Sigmoid colon (tissue), 7 donors: Measurements from ENCODE around the gene INTS11. TPM values are rescaled to one million over a fixed set of nuclear protein-coding genes. Genes with fewer than 3 reads are reported as not detected.
A peak's percentile ranks its signal among the peaks of the same experiment; 100 is the strongest.

Source experiments
- DNase-seq: peaks from one replicate; pipeline ENCODE4 v3.0.0-alpha.2; 2019
- H3K27ac ChIP-seq, 4 donors: fragments of 200-600 bp; sonication (generic); one replicate each; pipeline ENCODE4 v1.5.1; 2016 to 2019; ENCODE audit warnings: mild to moderate bottlenecking in 1 of 4
- H3K27me3 ChIP-seq, 3 donors: fragments of 200-600 bp; sonication (generic); one replicate each; pipeline ENCODE4 v1.5.1; 2019; ENCODE audit warnings: mild to moderate bottlenecking in 1 of 3
- H3K36me3 ChIP-seq, 4 donors: fragments of 200-600 bp; sonication (generic); one replicate each; pipeline ENCODE4 v1.5.1; 2016 to 2019
- H3K4me1 ChIP-seq, 4 donors: fragments of 200-600 bp; sonication (generic); one replicate each; pipeline ENCODE4 v1.5.1; 2017 to 2019
- H3K4me3 ChIP-seq, 4 donors: fragments of 200-600 bp; sonication (generic); one replicate each; pipeline ENCODE4 v1.5.1; 2017 to 2019; ENCODE audit warnings: mild to moderate bottlenecking in 2 of 4, moderate library complexity in 1 of 4
- H3K9me3 ChIP-seq, 4 donors: fragments of 200-600 bp in 3 of 4; sonication (generic) in 3 of 4; one replicate each; pipeline versions ENCODE4 v1.5.1 to v1.6.1; 2013 to 2019
- EP300 ChIP-seq, 4 donors: sonication (generic); formaldehyde crosslinking; IDR thresholded peaks; one replicate each; pipeline ENCODE4 v1.6.1; 2017; ENCODE audit warnings: antibody characterized with exemption in 4 of 4
- POLR2A ChIP-seq, 2 donors: fragments of 450-650 bp; IDR thresholded peaks; one replicate each; pipeline ENCODE4 v1.6.1; 2016; ENCODE audit warnings: antibody characterized with exemption in 2 of 2, mild to moderate bottlenecking in 2 of 2, moderate library complexity in 2 of 2
- POLR2AphosphoS5 ChIP-seq, 4 donors: sonication (generic); formaldehyde crosslinking; IDR thresholded peaks; one replicate each; pipeline ENCODE4 v1.6.1; 2017; ENCODE audit warnings: antibody characterized with exemption in 4 of 4
- WGBS, 2 donors: extraction: QIAGEN DNeasy Blood & Tissue Kit; methylation state at CpG; one replicate each; pipeline ENCODE4 v1.1.7; 2013; 5-methylcytosine and 5-hydroxymethylcytosine counted together
- intact Hi-C: fragments of 100-400 bp; cut with DNase I; formaldehyde crosslinking; loops from one replicate; pipeline ENCODE4 v1.15.1; 2023
- polyA plus RNA-seq, 3 donors: library from polyadenylated mRNA; stranded (reverse); fragments of 200-250 nt; gene quantifications; one replicate each; pipeline ENCODE4 v1.2.3, GENCODE V29; 2013
- total RNA-seq, 4 donors: library from RNA; depleted of rRNA; stranded (reverse); fragments of >200 nt; gene quantifications; one replicate each; pipeline ENCODE4 v1.1.0, GENCODE V29; 2016
- TF ChIP-seq, protein P1 (sequence below), 4 experiments: fragments of 450-650 bp in 3 of 4; fragments of 200-600 bp in 1 of 4; IDR thresholded peaks; one replicate each; pipeline ENCODE4 v1.5.1; 2016 to 2019; ENCODE audit warnings: antibody characterized with exemption in 4 of 4, mild to moderate bottlenecking in 3 of 4, moderate library complexity in 2 of 4
- donor health status: healthy with polysubstance abuse.
- donor health status: Bipolar disorder and iron deficiency.
- donor health status: healthy.

INTS11 gene
- total and polyA plus RNA-seq, 7 donors = 58.3 to 135 (median 87.1) TPM

DNA sequence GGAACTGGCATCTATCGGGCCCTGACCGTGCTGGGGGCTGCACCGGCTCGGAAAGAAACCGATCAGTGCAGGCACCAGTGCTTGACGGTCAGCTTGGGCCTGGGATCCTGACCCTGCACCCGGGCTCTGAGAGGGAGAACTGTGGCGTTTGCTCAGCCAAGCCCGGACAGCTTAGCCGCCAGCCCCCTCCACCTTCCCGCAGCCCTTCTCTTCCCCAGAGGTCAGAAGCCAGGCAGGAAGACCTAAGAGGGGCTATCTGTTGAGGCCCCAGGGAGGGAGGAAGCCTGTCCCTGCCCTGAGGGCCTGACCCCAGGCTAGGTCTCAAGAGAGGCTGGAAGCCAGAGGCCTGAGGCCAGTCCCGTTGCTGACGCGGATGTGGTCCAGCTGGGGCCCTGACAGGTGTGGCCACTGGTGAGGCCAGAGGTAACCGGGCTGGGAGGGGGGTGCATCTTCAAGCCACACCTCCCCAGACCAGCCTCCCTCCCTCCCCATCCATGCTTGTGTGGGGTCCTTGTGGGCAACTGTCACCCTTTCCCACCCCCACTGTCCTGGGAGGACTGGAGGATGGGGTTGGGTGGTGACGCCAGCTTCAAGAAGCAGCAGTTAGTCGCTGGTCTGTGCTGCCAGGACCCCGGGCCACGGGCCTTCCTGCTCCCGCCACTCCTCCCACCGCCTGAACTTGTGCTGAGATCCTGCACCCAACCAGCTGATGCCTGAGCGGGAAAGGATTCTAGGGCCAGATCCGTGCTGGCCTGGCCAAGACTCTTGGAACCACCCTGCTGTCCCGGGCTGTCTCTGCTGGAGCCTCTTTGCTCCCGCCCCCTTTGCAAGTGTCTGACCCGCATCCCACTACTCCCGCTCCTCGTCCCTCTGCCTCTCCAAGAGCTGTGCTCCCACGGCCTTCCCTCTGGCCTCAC, 27.3 kb upstream of the INTS11 start:
- intact Hi-C loops = no loop called here

GRCh38 chr1:1349256-1350012, 25.0 kb upstream of the INTS11 start, which contains the start of gene DVL1:
Gene DVL1 (minus strand): TSS chr1:1349418. CDS start chr1:1349065, 353 bp downstream.
- H3K9me3 ChIP-seq = no peaks in the 10 kb centered on the region
- peak within 1 kb of the TSS; percentile 58 to 80 (median 70) for H3K4me3 ChIP-seq
- H3K36me3 ChIP-seq = peaks cover 1 to 16% (median 9%) of the 10 kb centered on the region in 4 donors
- H3K27ac ChIP-seq = peak within 1 kb of the TSS; percentile 87 to 96 (median 95)
- TF ChIP-seq, protein P1, sequence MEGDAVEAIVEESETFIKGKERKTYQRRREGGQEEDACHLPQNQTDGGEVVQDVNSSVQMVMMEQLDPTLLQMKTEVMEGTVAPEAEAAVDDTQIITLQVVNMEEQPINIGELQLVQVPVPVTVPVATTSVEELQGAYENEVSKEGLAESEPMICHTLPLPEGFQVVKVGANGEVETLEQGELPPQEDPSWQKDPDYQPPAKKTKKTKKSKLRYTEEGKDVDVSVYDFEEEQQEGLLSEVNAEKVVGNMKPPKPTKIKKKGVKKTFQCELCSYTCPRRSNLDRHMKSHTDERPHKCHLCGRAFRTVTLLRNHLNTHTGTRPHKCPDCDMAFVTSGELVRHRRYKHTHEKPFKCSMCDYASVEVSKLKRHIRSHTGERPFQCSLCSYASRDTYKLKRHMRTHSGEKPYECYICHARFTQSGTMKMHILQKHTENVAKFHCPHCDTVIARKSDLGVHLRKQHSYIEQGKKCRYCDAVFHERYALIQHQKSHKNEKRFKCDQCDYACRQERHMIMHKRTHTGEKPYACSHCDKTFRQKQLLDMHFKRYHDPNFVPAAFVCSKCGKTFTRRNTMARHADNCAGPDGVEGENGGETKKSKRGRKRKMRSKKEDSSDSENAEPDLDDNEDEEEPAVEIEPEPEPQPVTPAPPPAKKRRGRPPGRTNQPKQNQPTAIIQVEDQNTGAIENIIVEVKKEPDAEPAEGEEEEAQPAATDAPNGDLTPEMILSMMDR (IDR thresholded peaks at IDR 0.05) = peak; percentile 32 to 61 (median 53)
- no peak for TF ChIP-seq POLR2A (IDR thresholded peaks at IDR 0.05)
- no peak for TF ChIP-seq EP300 (IDR thresholded peaks at IDR 0.05)
- peak; percentile 9 to 38 (median 27) for TF ChIP-seq POLR2AphosphoS5 (IDR thresholded peaks at IDR 0.05)
- DNase-seq = peak; percentile 87
- intact Hi-C loops = loop anchor here (2.0 kb wide), 3 partner anchors 23 to 41 kb away; partner anchors contain the start of genes CPTP, INTS11 and PUSL1
- peaks cover 0 to 72% (median 61%) of the 10 kb centered on the region in 4 donors for H3K4me1 ChIP-seq
- H3K27me3 ChIP-seq = no peaks in the 10 kb centered on the region
- WGBS, 2 donors = 1% methylated on average over 122 of the region's 122 CpGs

More for the DNA sequence above, 27.3 kb upstream of the INTS11 start:
- WGBS, 2 donors = 72 to 76% methylated on average over 29 of the region's 29 CpGs
- Histone ChIP-seq H3K9me3 (no peaks in the 10 kb centered on the region), H3K4me3 (peak overlapping the region in 1 of 4 donors; percentile 11), H3K27me3 (no peaks in the 10 kb centered on the region), H3K27ac (peak overlapping the region; percentile 55 to 76 (median 61)), H3K36me3 (peaks cover 7 to 22% (median 11%) of the 10 kb centered on the region in 4 donors), H3K4me1 (peaks cover 0 to 72% (median 61%) of the 10 kb centered on the region in 4 donors)
- DNase-seq = peak; percentile 90
- TF ChIP-seq EP300 (IDR thresholded peaks at IDR 0.05) (no peak), POLR2AphosphoS5 (IDR thresholded peaks at IDR 0.05) (peak in 1 of 4 donors; percentile 9), POLR2A (IDR thresholded peaks at IDR 0.05) (no peak)
- TF ChIP-seq, protein P1 (IDR thresholded peaks at IDR 0.05) = no peak

DNA sequence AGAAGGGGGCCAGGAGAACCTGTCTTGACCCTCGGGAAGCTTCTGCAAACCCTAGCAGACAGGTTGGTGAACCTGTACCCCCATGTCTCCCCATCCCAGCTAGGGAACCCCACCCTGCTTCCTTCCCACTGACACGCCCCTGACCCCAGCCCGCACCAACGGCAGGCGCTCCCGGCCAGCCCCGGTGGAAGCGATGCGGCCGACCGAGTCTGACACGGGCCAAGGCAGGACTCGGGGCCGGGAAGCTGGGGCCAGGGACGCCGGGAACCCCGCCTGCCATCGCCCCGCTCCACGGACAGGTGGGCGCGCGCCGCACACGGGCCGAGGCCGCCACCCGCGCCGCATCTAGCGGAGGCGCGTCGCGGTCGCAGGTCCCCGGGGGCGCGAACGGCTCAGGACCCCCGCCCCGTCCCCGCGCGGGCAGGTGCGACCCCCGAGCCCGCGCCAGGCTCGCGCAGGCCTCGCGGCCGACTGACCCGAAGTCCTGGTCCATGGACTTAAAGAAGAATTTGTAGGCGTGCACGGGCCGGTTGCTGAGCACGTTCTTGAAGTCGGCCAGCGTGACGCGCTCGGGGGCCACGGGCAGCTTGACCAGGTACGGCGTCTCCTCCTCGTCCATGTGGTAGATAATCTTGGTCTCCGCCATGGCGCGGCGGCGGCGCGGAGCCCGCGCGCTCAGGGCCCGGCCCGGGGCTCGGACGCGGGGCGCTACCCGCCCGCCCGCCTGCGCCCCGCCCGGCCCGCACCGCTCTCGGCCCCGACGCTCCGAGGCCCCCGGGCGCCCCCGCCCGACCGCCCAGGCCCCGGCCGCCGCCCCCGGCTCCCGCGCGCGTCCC, 24.2 kb upstream of the INTS11 start:
- 1% methylated on average over 109 of the region's 109 CpGs for WGBS, 2 donors
- peak overlapping the region; percentile 58 to 80 (median 70) for H3K4me3 ChIP-seq
- H3K27me3 ChIP-seq = no peaks in the 10 kb centered on the region
- peak overlapping the region; percentile 71 to 96 (median 78) for H3K27ac ChIP-seq
- peaks cover 0 to 11% (median 3%) of the 10 kb centered on the region in 4 donors for H3K36me3 ChIP-seq
- peaks cover 0 to 67% (median 57%) of the 10 kb centered on the region in 4 donors for H3K4me1 ChIP-seq
- H3K9me3 ChIP-seq = no peaks in the 10 kb centered on the region
- intact Hi-C loops = loop anchor here (2.0 kb wide), 3 partner anchors 24 to 40 kb away; partner anchors contain the start of genes CPTP, INTS11 and PUSL1
- no peak for DNase-seq
- TF ChIP-seq POLR2AphosphoS5 (IDR thresholded peaks at IDR 0.05) = no peak
- TF ChIP-seq EP300 (IDR thresholded peaks at IDR 0.05) = no peak

DNA sequence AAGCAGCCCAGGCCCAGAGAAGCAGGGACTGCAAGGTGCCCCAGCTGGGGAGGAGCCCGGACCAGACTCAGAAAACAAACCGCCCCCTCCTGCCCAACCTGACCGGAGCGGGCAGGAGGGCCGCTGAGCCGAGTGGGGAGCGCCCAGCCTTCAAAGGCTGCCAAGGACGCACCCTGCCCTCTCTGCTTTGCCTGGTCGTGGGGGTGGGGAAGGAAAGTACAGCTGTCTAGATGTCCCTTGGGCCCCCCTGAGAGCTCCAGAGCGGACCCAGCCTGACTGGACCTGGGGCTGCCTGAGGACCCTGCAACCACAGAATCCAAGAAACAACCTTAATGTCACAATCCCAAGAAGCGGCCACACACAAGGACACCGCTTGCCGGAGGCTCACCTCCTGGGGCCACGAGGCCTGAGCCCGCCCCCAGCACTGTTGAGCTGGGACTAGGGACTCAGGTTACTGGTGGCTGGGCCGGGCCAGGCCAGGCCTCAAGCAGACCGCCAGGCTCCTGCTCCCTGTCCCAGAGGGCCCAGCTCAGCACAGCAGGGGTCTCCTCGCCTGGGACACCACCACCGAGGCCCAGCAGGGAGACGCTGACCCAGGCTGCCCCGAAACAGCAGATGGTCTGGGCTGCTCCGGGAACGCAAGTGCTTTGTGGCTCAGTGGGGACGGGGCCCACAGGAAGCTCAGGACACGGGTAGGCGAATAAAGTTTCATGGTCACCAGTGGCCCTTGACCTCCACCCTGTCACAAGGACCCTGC, 23.4 kb upstream of the INTS11 start:
- intact Hi-C loops = loop anchor here (2.0 kb wide), 3 partner anchors 23 to 39 kb away; partner anchors contain the start of genes CPTP, INTS11 and PUSL1
- TF ChIP-seq EP300 (IDR thresholded peaks at IDR 0.05) (no peak), POLR2AphosphoS5 (IDR thresholded peaks at IDR 0.05) (no peak), POLR2A (IDR thresholded peaks at IDR 0.05) (no peak)
- TF ChIP-seq, protein P1 (IDR thresholded peaks at IDR 0.05) = no peak
- H3K9me3 ChIP-seq = no peaks in the 10 kb centered on the region
- H3K36me3 ChIP-seq = peaks cover 0 to 3% (median 0%) of the 10 kb centered on the region in 4 donors
- peak overlapping the region; percentile 58 to 80 (median 70) for H3K4me3 ChIP-seq
- no peak for DNase-seq
- peaks cover 0 to 59% (median 53%) of the 10 kb centered on the region in 4 donors for H3K4me1 ChIP-seq
- 10 to 45% methylated on average over 26 of the region's 26 CpGs for WGBS, 2 donors
- peak overlapping the region; percentile 71 to 96 (median 78) for H3K27ac ChIP-seq
- H3K27me3 ChIP-seq = no peaks in the 10 kb centered on the region
